Hypothalamus (tissue), 51 donors: ENCODE results near the gene PLXNA4.
"Not testable (repeated sequence)": the region's sequence is repeated elsewhere in the genome, so short reads cannot be mapped to it uniquely, and the experiment has no call there.

ENCODE experiments used
- DNase-seq, 51 donors: peaks; one replicate each; lab custom pipeline; 2025; lab: John Stamatoyannopoulos, UW

PLXNA4 gene

DNA sequence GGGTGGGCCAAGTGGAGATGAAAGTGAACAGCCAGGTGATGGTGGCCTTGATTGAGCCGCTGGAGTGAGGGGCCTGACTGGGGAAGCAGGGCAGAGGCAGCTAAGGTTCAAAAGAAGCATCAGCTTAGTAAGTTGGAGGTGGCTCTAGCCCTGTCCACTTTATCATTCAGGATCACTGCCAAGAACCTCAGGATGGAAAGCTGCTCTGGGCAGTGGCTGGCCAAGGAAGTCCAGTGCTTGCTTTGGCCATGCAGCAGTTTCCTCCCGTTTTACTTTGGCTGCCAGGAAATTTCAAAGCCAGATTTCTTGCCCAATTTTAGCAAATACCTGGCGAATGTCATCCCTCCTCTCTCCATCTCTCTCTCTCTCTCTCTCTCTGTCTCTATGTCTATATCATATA is 384.9 kb downstream of the PLXNA4 start:
- no peak for DNase-seq

DNA sequence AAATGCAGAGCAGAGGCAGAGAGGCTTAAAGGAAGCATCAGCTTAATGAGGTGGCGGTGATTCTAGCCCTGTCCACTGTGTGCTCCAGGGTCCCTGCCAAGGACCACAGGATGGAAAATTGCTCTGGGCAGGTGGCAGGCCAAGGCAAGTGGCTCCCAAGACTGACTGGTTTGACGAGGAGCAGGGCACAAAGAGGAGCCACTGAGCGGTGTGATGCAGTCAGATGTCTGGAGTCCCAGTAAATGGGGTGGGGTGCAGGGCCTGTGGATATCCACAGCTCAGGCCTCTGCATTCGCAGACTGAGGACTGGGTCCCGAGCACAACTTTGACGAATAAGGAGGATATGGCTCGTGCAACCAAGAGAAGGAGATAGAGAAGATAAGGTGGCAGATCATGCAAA is 385.6 kb downstream of the PLXNA4 start:
- DNase-seq = no peak

DNA sequence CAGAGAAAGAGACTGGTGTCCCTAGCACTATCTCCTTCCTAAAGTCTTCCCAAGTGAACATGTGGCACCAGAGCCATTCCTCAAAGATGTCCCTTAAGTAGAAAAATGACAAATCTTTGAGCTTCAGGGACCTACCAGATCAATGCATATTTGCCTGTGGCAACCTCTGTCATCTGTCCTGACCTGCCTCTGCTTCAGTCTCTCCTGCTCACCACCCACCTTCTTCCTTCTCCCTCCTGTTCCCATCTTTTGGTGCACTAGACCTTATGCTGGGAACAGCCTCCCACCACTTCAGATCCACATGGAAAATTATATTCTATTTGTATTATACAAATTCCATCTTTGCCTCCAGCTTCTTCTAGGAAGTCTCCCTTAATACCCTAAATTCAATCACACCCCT is 386.4 kb downstream of the PLXNA4 start:
- DNase-seq = no peak

DNA sequence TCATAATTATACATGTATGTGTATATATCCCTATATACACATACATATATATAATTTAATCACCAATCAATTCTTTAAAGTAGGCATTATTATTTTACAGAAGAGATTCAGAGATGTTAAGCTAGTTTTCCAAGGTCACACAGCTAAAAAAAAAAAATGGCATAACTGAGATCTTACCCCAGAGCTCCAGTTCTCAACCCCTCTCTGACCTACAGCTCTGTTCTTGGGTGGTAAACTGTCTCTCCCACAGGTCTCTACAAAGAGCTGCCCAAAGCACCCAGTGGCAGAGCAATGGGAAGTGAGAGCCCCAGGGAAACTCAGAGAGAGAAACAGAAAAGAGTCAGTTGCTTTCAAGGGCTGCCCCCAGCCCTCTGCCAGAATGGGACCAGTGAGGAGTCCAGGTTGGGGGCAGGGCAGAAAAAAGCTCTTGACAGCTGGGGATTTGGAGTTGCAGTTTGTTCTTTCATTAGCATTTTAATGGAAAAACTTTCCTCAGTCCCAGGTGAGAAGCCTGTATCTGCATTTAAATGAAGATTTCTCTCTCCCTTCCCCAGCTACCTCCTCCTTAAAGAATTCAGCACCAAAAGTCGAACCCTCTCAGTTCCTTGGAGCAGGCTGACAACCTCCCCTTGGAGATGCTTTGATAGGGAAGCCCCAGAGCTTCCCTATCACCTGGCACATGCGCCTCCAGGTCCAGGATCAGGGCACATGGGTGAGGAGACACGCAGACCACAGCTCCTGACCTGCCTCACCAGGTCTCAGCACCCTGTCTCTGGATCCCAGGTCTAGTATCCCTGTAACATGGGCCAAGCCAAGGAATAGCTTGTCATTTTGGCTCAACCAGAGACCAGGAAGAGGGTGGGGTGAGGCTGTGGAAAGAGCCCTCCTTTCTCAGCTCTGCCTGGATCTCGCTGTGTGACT is 388.1 kb downstream of the PLXNA4 start:
- DNase-seq = no peak

DNA sequence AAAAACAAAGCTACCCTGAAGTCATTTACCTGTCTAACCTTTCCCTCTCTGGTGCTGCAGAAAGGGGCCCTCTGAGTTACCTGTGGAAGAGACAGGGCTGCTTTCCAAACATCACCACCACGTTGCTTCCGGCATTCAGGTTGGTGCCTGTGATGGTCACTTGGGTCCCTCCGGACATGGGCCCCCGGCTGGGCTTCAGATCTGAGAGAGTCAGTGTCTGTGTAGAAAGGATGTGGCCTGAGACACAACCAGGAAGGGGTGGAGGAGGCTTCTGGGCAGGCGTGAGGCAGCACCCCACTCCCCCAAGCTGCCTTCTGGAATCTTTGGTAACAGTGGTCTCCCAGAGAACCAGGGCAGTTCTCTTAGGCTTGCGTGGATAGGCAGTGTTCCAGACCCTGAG is 388.9 kb downstream of the PLXNA4 start:
- DNase-seq = no peak

DNA sequence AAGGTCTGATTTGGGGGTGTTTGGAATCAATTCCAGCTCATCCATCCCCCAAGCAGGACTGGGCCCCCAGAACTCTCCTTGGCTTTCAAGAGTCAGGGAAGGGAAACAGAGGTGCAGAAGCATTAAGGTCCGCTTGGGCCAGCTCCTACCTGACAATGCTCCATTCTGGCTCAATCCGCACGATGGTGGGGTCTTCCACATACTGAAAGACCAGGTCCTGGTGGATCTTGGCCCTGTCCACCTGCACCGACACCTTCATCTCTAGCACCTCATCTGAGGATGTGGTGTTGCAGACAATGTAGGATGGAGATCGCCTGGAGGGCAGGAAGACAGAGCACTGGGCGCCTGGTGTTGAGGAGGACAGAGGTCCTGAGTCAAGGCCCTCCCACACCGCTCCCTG is 391.1 kb downstream of the PLXNA4 start:
- DNase-seq = no peak

DNA sequence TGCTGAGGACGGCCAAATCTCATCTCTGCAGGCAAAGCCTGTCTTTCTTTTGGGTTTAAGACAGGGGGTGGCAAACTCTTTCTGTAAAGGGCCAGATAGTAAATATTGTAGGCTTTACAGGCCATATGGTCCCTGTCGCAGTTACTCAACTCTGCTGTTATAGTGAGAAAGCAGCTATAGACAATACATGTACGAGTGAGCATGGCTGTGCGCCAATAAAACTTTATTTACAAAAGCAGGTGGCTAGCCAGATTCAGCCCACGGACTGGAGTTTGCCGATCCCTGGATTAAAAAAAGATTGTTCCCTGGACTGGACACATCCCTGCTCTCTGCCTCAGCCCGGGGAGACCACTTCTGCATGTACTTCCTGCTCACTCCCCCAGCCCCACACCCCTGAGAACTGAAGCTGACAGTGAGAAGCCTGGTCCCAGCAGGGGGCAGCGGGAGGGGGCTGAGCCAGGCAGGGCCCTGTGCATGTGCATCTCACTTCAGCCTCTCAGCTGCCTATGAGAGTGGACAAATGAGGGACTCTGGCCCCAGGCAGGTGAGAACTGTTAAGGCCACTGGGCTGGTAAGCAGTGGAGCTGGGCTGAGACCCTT is 392.4 kb downstream of the PLXNA4 start:
- no peak for DNase-seq

DNA sequence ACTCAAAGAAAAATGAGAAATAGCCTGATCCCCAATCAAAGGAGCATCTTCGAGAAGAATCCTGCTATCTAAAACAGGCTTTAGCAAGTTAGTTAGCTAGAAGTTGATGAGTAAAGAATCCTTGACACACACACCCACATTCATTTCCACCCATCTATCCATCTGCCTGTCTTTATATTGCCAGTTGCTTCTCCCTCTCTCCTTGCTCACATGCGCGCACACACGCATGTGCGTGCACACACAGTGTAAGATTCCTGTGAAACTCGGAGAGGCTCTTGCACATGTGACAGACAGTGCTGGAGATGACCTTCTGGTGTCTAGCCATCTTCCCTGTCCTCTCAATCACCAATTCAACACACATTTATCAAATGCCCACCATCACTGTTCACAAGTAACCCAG is 393.3 kb downstream of the PLXNA4 start:
- DNase-seq = no peak

DNA sequence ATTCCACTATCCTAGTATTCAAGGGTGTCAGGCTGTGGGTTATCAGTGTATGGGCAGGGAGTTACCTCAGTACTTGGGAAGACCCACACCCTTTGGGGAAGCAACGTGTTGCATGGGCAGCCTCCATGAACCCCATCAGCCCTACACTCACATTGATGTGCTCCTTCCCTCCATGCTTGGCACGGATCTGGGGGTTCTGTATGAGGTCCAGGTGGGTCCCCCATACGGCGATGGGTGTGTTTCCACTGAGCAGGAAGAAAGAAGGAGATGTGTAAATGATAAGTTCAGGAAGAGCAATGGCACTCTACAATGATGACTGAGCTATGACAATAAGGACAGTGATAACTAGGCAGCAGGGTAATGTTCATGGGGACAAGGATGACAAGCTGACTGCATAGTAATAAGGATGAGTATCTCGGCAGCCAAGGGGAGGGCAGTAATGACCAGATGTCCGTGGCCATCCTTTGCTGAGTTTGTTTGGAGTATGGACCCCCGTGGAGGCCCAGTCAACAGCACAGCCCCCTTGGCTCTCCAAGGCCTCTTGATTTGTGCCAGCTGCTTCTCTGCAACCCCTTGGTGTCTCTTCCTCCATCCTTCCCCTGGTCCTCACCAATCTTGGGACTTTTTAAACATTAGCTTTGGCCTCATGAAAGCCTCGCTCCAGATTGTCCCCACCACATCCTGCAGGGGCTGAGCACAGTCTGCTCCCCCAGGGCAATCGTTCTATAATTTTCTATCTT is 394.2 kb downstream of the PLXNA4 start:
- DNase-seq = no peak

DNA sequence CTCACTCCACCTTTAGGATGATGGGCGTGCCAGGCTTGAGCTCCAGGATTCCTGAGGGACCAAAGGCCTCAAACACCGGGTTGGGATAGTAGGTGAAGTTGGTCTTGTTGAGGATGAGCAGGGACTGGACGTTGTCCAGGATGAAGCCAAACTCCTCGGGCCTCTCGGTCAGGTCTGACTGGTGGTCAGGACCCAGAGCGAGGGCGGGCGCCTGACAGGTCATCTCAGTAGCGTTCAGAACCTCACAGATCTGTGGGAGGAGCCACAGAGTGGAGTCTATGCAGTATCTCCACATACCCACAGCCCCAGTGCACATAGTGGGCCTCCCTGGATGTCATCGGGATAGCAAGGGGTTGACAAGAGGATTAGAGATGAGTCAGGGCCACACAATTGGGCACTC is 394.9 kb downstream of the PLXNA4 start:
- DNase-seq = no peak

DNA sequence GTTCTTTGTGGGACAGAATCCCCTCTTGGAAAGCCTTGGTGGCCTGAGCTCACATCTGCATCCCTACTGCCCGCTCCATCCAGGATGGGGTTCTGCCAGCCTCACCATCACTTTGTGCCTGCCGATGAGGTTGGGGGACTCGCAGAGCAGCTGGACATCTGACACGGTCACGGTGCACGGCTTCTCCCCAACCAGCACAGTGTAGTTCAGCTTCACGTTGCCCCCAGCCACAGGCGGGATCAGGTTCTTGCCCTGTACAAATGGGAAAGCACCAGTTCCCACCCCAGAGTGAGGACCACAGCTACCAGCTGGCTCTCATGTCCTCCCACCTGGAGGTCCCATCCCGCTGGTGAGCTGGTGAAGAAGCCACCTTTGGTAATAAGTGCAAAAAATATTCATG is 395.8 kb downstream of the PLXNA4 start:
- DNase-seq = no peak

DNA sequence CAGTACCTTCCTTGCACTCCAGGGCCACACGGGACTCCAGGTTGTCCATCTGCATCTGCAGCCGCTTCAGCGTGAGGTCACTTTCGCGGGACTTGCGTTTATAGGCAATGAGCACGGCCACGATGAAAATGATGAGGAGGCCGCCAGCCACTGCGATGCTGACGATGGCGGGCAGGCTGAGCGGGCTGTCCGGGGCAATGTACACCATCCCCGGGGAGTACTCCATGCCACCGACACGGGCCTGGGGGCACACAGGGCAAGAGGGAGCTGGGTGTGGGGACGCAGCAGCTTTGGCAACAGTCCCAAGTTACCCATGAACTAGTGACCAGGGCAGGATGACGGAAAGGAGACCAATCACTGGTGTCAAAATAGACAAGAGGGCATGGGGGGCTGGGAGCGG is 396.6 kb downstream of the PLXNA4 start:
- no peak for DNase-seq

DNA sequence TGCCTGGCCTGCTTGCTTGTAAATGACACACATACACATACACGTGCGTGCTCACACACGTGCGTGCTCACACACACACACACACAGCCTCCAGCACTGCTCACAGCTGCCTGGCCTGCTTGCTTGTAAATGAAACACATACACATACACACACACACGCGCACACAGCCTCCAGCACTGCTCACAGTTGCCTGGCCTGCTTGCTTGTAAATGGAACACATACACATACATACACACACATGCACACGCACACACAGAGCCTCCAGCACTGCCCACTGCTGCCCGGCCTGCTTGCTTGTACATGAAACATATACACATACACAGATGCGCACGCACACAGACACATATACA is 397.2 kb downstream of the PLXNA4 start:
- DNase-seq = no peak

DNA sequence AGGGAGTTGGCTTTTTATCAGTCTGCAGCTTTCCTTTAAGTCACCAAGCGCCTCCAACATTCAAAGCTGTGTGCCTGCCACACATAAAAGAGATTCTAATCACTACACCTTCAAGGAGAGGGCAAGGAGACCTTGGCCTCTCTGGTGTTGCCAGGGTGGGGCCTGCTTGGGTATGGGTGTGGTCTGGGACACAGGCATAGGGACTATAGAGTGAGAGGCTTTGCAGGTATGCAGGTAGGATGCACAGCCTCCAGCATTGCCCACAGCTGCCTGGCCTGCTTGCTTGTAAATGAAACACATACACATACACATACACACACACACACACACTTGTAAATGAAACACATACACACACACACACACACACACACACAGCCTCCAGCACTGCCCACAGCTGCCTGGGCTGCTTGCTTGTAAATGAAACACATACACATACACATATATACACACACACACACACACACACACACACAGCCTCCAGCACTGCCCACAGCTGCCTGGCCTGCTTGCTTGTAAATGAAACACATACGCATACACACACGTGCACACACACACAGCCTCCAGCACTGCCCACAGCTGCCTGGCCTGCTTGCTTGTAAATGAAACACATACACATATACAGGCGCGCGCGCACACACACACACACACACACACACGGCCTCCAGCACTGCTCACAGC is 397.7 kb downstream of the PLXNA4 start:
- not testable (repeated sequence) for DNase-seq

DNA sequence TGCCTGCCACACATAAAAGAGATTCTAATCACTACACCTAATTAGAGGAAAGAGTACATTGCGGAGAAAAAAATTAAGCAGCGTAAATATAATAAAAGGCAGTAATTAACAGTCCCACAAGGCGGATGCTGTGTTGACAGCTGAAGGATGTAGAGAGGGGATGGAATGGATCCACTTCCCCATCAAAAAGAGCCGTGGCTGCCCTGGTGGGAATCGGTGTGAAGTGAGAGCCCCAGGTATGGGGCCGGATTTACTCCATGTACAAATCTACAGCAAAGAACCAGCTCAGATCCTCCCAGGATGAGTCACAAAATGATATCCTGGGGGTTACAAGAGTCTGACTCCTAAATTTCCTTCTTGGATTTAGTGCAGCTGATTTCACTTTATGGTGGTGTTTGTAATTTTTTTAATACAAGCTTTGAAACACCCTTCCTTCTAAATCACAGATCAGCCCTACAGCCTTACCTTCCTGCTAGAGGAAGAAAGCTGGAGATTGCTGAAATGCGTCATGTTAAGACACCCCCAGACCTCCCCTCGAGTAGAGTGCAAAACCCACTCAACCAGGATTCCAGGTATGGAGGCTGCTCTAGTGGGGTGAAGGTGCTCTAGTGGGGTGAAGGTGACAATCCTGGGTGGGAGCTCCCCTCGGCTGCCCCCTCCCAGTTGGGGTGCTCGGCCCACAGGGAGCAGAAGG is 398.4 kb downstream of the PLXNA4 start:
- DNase-seq = peak in 1 of 51 donors; percentile 56

DNA sequence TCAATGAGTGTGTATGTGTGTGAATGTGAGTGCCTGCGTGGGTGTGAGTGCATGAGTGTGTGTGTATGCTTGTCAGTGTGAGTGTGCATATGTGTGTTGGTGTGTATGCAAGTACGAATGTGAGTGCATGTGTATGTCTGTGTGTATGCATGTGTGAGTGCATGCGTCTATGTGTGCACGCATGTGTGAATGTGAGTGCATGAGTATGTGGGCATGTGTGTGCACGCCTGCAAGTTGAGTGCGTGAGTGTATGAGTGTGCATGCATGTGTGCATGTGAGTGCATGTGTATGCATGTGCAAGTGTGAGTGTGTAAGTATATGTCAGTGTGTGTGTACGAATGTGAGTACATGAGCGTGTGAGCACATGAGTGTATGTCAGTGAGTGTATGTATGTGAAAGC is 399.6 kb downstream of the PLXNA4 start:
- DNase-seq = no peak

DNA sequence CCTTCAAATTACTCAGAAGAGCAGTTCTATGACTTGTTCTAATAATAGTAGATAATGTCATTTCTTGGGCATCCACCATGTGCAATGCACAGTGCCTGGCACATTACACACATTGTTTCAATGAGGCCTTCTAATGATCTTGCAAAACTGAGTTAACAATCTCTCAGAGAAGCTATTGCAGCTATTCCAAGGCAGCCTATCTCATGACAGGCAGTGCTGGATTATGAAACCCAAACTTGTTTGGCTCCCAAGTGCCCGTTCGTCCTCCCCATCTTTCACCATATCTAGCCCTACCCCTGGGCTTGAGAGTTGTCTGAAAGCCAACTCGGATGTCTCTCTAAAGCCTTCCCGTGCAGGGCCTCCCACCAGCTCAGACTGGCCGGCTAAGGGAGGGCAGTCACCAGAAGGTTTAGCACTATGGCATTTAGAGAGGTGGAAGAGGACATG is 405.1 kb downstream of the PLXNA4 start:
- DNase-seq = no peak

DNA sequence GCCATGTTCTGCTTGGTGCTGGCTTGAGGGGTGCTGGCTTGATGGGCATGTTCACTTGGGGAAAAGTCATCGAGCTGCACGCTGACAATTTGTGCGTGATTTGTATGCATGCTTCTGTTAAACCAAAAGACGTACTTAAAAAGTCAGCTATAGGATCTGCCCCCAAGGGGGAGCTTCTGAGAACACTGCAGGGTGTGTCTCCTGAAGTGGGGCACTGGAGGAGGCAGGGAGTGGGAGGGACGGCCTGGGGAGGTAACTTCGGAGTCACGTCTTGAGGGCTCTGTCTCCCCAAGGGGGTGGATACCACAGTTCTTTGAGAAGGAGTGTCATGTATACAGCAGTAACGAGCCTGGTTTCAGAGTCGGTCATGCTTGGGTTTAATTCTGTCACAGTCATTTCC is 406.5 kb downstream of the PLXNA4 start:
- no peak for DNase-seq

DNA sequence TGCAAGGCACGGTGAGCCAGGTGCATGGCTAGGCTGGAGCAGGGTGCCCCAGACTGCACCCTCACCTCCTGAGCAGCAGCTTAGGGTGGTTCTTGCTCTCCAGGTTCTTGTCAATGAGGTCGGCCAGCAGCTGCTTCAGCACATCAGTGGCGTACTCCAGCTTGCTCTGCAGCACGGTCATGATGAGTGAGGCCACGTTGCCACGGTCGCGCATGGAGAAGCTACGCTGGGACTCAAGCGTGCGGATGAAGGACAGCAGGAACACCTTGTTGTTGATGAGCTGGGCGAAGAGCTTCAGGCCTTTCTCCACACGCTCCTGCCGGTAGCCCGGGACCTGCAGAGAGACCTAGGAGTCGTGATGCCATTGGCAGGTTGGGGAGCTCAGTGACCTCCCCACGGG is 408.0 kb downstream of the PLXNA4 start:
- DNase-seq = no peak

DNA sequence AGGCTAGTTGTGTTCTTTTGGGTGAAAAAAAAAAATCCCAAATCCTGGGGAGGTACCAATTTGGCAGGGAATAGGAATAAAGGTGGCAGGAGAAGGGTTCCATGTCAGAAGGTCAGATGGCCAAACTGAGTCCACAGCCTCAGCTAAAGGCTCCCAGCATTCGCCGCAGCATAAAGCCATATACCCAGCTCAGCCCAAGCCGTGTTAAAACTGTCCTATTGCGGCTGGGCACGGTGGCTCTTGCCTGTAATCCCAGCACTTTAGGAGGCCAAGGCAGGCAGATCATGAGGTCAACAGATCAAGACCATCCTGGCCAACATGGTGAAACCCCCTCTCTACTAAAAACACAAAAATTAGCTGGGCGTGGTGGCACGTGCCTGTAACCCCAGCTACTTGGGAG is 410.6 kb downstream of the PLXNA4 start:
- not testable (repeated sequence) for DNase-seq
